ENCODE results near the gene CACNA1S. TPM values are rescaled to one million over a fixed set of nuclear protein-coding genes. Genes with fewer than 3 reads are reported as not detected.

Gene CACNA1S
- polyA plus RNA-seq, 2 donors, result not detected

GRCh38 chr1:201131398-201131797 is 19.2 kb upstream of the CACNA1S start:
- 59 to 69% methylated on average over 4 of the region's 4 CpGs for WGBS, 2 donors
- H3K27ac ChIP-seq (ENCODE audit: low read depth in 2 of 2, low read length in 1 of 2), result no peak overlapping the region
- H3K9me3 ChIP-seq (ENCODE audit: control insufficient read depth in 2 of 2, insufficient read depth in 1 of 2, low read depth in 1 of 2, low read length in 1 of 2), result peaks cover 0 to 2% of the 10 kb centered on the region in 2 donors
- H3K36me3 ChIP-seq (ENCODE audit: control insufficient read depth in 2 of 2, insufficient read depth in 2 of 2, low read length in 1 of 2), result peaks cover 0 to 11% of the 10 kb centered on the region in 2 donors
- no peaks in the 10 kb centered on the region for H3K27me3 ChIP-seq (ENCODE audit: control insufficient read depth in 1 of 2, insufficient read depth in 2 of 2, low read length in 2 of 2)
- peaks cover 3 to 6% of the 10 kb centered on the region in 2 donors for H3K4me1 ChIP-seq (ENCODE audit: control insufficient read depth in 2 of 2, insufficient read depth in 2 of 2, low read length in 1 of 2)
- no peak overlapping the region for H3K4me3 ChIP-seq (ENCODE audit: low read depth in 1 of 2, low read length in 2 of 2)

- H3K36me3 ChIP-seq (ENCODE audit: control insufficient read depth in 2 of 2, insufficient read depth in 2 of 2, low read length in 1 of 2), result no peaks in the 10 kb centered on the region
- no peak overlapping the region for H3K27ac ChIP-seq (ENCODE audit: low read depth in 2 of 2, low read length in 1 of 2)
- H3K9me3 ChIP-seq (ENCODE audit: control insufficient read depth in 2 of 2, insufficient read depth in 1 of 2, low read depth in 1 of 2, low read length in 1 of 2), result peaks cover 0 to 2% of the 10 kb centered on the region in 2 donors
- H3K4me1 ChIP-seq (ENCODE audit: control insufficient read depth in 2 of 2, insufficient read depth in 2 of 2, low read length in 1 of 2), result peaks cover 0 to 8% of the 10 kb centered on the region in 2 donors
- no peak overlapping the region for H3K4me3 ChIP-seq (ENCODE audit: low read depth in 1 of 2, low read length in 2 of 2)
- 93 to 96% methylated on average over 13 of the region's 13 CpGs for WGBS, 2 donors
- H3K27me3 ChIP-seq (ENCODE audit: control insufficient read depth in 1 of 2, insufficient read depth in 2 of 2, low read length in 2 of 2), result no peaks in the 10 kb centered on the region
These were observed 16.7 kb upstream of the CACNA1S start for GRCh38 chr1:201128962-201129361.

DNA sequence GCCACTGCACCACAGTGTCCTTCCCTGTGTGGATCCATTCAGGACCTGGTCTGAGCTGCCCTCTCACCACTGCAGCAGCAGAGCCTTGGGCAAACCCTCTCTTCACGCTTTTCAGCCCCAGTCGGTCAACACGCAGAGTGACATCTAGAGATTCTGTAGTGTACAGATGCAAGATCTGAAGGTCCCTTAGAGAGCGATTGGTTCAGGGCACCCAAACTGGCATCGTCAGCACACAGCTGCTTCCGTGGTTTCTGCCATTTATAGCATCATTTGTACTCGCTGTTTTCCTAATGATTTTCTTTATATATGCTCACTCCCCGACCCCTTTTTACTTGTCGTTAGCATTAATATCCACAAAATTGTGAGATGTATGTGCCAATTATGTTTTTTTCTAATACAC is 16.2 kb upstream of the CACNA1S start:
- Histone ChIP-seq H3K4me1 (ENCODE audit: control insufficient read depth in 2 of 2, insufficient read depth in 2 of 2, low read length in 1 of 2) (peaks cover 0 to 8% of the 10 kb centered on the region in 2 donors), H3K27ac (ENCODE audit: low read depth in 2 of 2, low read length in 1 of 2) (no peak overlapping the region), H3K4me3 (ENCODE audit: low read depth in 1 of 2, low read length in 2 of 2) (no peak overlapping the region), H3K27me3 (ENCODE audit: control insufficient read depth in 1 of 2, insufficient read depth in 2 of 2, low read length in 2 of 2) (no peaks in the 10 kb centered on the region), H3K36me3 (ENCODE audit: control insufficient read depth in 2 of 2, insufficient read depth in 2 of 2, low read length in 1 of 2) (no peaks in the 10 kb centered on the region), H3K9me3 (ENCODE audit: control insufficient read depth in 2 of 2, insufficient read depth in 1 of 2, low read depth in 1 of 2, low read length in 1 of 2) (peaks cover 0 to 2% of the 10 kb centered on the region in 2 donors)
- 76 to 88% methylated on average over 9 of the region's 9 CpGs for WGBS, 2 donors

DNA sequence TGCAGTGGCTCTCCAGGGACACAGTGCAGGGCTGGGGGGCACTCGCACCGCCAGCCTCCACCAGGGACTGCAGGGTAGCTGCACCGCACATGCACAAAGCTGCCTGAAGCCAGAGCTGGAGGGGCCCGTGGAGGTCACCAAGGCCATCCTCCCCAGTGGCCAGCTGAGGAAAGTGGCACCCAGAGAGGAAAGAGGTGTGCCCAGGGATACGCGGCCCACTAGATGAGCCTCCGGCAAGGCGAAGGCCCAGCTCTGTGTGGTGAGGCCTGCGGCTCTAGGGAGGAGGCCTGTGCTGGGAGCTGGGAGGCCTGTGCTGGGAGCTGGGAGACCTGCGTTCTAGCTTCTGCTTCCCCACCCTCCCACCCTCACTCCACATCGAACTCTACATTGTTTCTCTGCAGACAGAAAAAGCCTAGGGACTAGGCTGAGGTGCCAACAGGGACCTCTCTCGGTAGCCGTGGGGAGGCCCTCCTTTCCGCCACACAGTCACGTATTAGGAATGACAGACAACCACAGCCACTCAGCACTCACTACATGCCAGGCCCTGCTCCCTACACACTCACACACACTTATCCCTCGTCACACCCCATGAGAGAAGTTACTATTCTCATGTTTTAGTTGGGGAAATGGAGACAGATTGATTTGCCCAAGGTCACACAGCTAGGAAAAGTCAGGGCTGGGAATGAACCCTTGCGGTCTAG is 15.7 kb upstream of the CACNA1S start:
- Histone ChIP-seq H3K4me1 (ENCODE audit: control insufficient read depth in 2 of 2, insufficient read depth in 2 of 2, low read length in 1 of 2) (peaks cover 0 to 8% of the 10 kb centered on the region in 2 donors), H3K9me3 (ENCODE audit: control insufficient read depth in 2 of 2, insufficient read depth in 1 of 2, low read depth in 1 of 2, low read length in 1 of 2) (no peaks in the 10 kb centered on the region), H3K36me3 (ENCODE audit: control insufficient read depth in 2 of 2, insufficient read depth in 2 of 2, low read length in 1 of 2) (no peaks in the 10 kb centered on the region), H3K27me3 (ENCODE audit: control insufficient read depth in 1 of 2, insufficient read depth in 2 of 2, low read length in 2 of 2) (no peaks in the 10 kb centered on the region), H3K4me3 (ENCODE audit: low read depth in 1 of 2, low read length in 2 of 2) (no peak overlapping the region), H3K27ac (ENCODE audit: low read depth in 2 of 2, low read length in 1 of 2) (no peak overlapping the region)
- WGBS, 2 donors, result 83 to 90% methylated on average over 17 of the region's 17 CpGs

DNA sequence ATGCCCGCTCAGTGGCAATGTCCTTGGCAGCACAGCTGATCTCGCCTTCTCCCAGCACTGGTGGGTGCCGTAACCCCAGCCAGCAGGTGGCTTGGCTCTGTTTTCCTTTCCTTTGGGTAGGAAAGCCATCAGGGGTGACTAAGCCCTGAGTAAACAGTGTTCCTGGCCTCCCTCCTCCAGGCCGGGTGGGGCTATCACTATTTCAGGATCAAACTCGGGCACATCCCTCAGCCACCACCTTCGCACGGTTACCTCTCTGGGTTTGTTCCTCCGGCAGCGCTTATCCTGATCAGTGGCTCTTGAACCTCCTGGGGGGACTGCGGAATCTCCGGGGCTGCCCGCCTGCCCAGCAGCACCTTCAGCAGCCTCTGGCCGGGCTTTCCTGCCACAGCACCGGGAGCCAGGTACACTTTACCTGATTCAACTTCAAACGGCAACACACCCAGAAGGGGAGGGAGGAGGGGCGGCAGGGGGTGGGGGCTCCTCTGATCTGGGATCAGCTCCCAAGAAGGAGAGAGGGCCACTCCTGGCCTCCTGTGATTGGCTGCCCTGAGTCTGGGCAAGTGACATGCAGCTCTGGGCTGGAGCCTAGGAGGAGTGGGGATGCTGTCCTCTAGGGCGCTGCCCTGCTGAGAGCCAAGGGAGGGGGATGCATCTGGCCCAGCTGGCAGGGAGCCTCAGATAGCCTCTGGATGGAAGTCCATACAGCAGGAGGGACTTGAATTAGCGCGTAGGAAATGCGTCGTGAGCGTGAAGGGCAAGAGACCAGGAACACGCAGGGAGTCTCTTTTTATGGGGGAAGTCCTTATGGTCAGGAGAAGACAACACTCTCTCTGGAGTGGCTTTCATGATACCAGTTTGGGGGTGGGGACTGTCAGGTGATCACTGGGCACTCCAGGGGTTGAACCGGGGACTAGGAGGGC is 14.9 kb upstream of the CACNA1S start, which contains the start of gene ASCL5:
Gene ASCL5, minus strand, starts transcription at position 353 of the 923 bp plus-strand sequence. CDS start 11,812 bp downstream, outside the sequence.
- H3K27me3 ChIP-seq (ENCODE audit: control insufficient read depth in 1 of 2, insufficient read depth in 2 of 2, low read length in 2 of 2), result no peaks in the 10 kb centered on the region
- peaks cover 0 to 8% of the 10 kb centered on the region in 2 donors for H3K4me1 ChIP-seq (ENCODE audit: control insufficient read depth in 2 of 2, insufficient read depth in 2 of 2, low read length in 1 of 2)
- WGBS, 2 donors, result 54 to 58% methylated on average over 24 of the region's 24 CpGs
- no peaks in the 10 kb centered on the region for H3K9me3 ChIP-seq (ENCODE audit: control insufficient read depth in 2 of 2, insufficient read depth in 1 of 2, low read depth in 1 of 2, low read length in 1 of 2)
- H3K36me3 ChIP-seq (ENCODE audit: control insufficient read depth in 2 of 2, insufficient read depth in 2 of 2, low read length in 1 of 2), result no peaks in the 10 kb centered on the region
- no peak within 1 kb of the TSS for H3K27ac ChIP-seq (ENCODE audit: low read depth in 2 of 2, low read length in 1 of 2)
- H3K4me3 ChIP-seq (ENCODE audit: low read depth in 1 of 2, low read length in 2 of 2), result no peak within 1 kb of the TSS

DNA sequence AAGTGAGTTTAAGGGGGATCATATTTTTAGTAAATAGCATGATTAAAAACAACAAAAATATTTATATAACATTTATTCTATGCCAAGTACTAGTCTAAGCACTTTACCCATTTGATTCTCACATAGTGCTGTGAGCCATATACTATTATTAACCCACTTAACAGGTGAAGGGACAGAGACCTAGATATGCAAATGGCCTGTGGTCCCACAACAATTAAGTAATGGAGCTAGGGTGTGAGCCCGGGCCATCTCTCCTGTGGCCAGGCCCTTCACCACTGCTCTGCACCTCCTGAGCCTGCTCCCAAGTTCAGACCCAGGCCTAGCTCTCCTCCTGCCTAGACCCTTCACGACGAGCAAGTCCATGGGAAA is 14.2 kb upstream of the CACNA1S start:
- Histone ChIP-seq H3K36me3 (ENCODE audit: control insufficient read depth in 2 of 2, insufficient read depth in 2 of 2, low read length in 1 of 2) (no peaks in the 10 kb centered on the region), H3K27ac (ENCODE audit: low read depth in 2 of 2, low read length in 1 of 2) (no peak overlapping the region), H3K4me3 (ENCODE audit: low read depth in 1 of 2, low read length in 2 of 2) (no peak overlapping the region), H3K4me1 (ENCODE audit: control insufficient read depth in 2 of 2, insufficient read depth in 2 of 2, low read length in 1 of 2) (peaks cover 0 to 8% of the 10 kb centered on the region in 2 donors), H3K27me3 (ENCODE audit: control insufficient read depth in 1 of 2, insufficient read depth in 2 of 2, low read length in 2 of 2) (no peaks in the 10 kb centered on the region), H3K9me3 (ENCODE audit: control insufficient read depth in 2 of 2, insufficient read depth in 1 of 2, low read depth in 1 of 2, low read length in 1 of 2) (no peaks in the 10 kb centered on the region)
- WGBS, 2 donors, result 55 to 63% methylated on average over 3 of the region's 3 CpGs

GRCh38 chr1:201125800-201126199 is 13.6 kb upstream of the CACNA1S start:
- no peaks in the 10 kb centered on the region for H3K36me3 ChIP-seq (ENCODE audit: control insufficient read depth in 2 of 2, insufficient read depth in 2 of 2, low read length in 1 of 2)
- H3K9me3 ChIP-seq (ENCODE audit: control insufficient read depth in 2 of 2, insufficient read depth in 1 of 2, low read depth in 1 of 2, low read length in 1 of 2), result no peaks in the 10 kb centered on the region
- H3K4me3 ChIP-seq (ENCODE audit: low read depth in 1 of 2, low read length in 2 of 2), result no peak overlapping the region
- H3K4me1 ChIP-seq (ENCODE audit: control insufficient read depth in 2 of 2, insufficient read depth in 2 of 2, low read length in 1 of 2), result peaks cover 0 to 8% of the 10 kb centered on the region in 2 donors
- no peaks in the 10 kb centered on the region for H3K27me3 ChIP-seq (ENCODE audit: control insufficient read depth in 1 of 2, insufficient read depth in 2 of 2, low read length in 2 of 2)
- WGBS, 2 donors, result 55 to 64% methylated on average over 7 of the region's 7 CpGs
- no peak overlapping the region for H3K27ac ChIP-seq (ENCODE audit: low read depth in 2 of 2, low read length in 1 of 2)

DNA sequence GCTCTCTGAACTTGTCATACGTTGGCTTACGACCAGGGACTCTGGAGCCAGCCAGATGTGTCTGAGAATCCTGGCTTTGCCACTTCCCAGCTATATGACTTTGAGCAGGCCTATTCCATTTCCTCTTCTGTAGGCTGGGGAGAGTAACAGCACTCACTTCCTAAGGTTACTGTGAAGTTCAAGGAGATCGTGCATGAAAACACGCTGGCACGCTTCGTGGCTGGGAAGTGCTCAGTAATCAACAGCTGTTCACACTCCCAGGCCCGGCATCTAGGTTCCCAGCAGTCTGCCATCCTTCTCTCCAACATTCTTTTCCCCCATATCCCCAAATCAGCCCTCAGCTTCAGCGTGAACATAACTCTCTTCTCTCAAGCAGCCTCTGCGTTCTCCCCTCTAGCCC is 12.8 kb upstream of the CACNA1S start:
- WGBS, 2 donors, result 51 to 56% methylated on average over 9 of the region's 9 CpGs
- Histone ChIP-seq H3K27me3 (ENCODE audit: control insufficient read depth in 1 of 2, insufficient read depth in 2 of 2, low read length in 2 of 2) (no peaks in the 10 kb centered on the region), H3K9me3 (ENCODE audit: control insufficient read depth in 2 of 2, insufficient read depth in 1 of 2, low read depth in 1 of 2, low read length in 1 of 2) (no peaks in the 10 kb centered on the region), H3K27ac (ENCODE audit: low read depth in 2 of 2, low read length in 1 of 2) (no peak overlapping the region), H3K4me1 (ENCODE audit: control insufficient read depth in 2 of 2, insufficient read depth in 2 of 2, low read length in 1 of 2) (peaks cover 0 to 8% of the 10 kb centered on the region in 2 donors), H3K4me3 (ENCODE audit: low read depth in 1 of 2, low read length in 2 of 2) (no peak overlapping the region), H3K36me3 (ENCODE audit: control insufficient read depth in 2 of 2, insufficient read depth in 2 of 2, low read length in 1 of 2) (no peaks in the 10 kb centered on the region)

GRCh38 chr1:201123866-201124265 is 11.6 kb upstream of the CACNA1S start:
- Histone ChIP-seq H3K27ac (ENCODE audit: low read depth in 2 of 2, low read length in 1 of 2) (no peak overlapping the region), H3K36me3 (ENCODE audit: control insufficient read depth in 2 of 2, insufficient read depth in 2 of 2, low read length in 1 of 2) (no peaks in the 10 kb centered on the region), H3K4me3 (ENCODE audit: low read depth in 1 of 2, low read length in 2 of 2) (no peak overlapping the region), H3K4me1 (ENCODE audit: control insufficient read depth in 2 of 2, insufficient read depth in 2 of 2, low read length in 1 of 2) (peaks cover 0 to 8% of the 10 kb centered on the region in 2 donors), H3K27me3 (ENCODE audit: control insufficient read depth in 1 of 2, insufficient read depth in 2 of 2, low read length in 2 of 2) (no peaks in the 10 kb centered on the region), H3K9me3 (ENCODE audit: control insufficient read depth in 2 of 2, insufficient read depth in 1 of 2, low read depth in 1 of 2, low read length in 1 of 2) (no peaks in the 10 kb centered on the region)
- WGBS, 2 donors, result 75 to 88% methylated on average over 1 of the region's 1 CpG
